Ishikawa (cell line): ENCODE data around the gene AMPD2.

Experiments
- CEBPB ChIP-seq: IDR thresholded peaks from 2 replicates; pipeline ENCODE4 v1.6.1; 2012
- EP300 ChIP-seq: IDR thresholded peaks from 2 replicates; pipeline ENCODE4 v1.6.1; 2012; ENCODE audit warnings: borderline replicate concordance
- NFIC ChIP-seq: IDR thresholded peaks from 2 replicates; pipeline ENCODE4 v1.6.1; 2012
- YY1 ChIP-seq: IDR thresholded peaks from 2 replicates; pipeline ENCODE4 v1.6.1; 2012; ENCODE audit warnings: low read depth
- ZBTB7A ChIP-seq: IDR thresholded peaks from 2 replicates; pipeline ENCODE4 v1.6.1; 2012; ENCODE audit warnings: low read depth

- TF ChIP-seq CEBPB (no peak), EP300 (no peak), NFIC (no peak), ZBTB7A (no peak), YY1 (no peak)
Measured at GRCh38 chr1:109595531-109595930, 24.1 kb upstream of the AMPD2 start.
